Measurements from ENCODE around the gene HOXB8.

HOXB8 gene

DNA sequence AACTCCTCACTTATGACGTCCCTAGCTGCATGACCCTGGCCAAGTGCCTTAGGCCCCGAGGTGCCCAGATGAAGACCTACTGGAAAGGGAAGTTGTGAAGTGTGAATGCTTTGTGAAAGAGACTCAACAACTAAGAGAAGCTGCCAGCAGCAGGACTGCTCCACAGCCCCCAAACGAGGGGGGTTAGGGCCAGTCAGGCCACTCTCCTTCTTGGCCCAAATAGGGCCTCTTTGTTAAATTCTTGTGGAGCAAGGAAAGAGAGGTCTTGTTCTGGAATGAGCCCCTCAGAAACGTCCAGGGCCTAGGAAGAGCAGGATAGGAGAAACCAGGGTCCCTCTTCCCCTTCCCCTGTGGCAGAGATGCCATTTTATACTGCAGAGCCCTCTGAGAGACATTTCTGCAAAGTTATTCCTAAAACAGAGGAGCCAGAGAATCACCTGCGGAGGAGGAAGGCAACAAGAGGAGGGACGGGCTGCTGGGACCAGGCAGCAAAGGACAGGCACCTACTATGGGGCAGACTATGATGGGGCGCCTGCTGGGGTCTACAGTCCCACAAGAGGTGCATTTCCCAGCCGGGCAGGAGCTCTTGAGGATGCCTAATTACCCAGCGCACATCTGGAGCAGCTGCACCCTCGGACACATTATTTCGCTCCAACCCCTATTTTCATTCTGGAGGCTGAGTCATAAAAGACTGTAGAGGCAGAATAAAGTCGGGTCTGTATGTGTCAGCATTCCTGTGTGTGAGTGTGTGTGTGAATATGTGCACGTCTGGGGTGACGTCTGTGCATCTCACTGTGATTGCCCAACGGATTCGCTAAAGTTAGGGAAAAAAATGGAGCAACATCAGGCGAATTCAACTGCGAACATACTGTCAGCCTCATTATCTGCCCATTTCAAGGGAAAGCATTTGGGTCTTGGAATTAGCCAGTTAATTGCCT, 22.5 kb upstream of the HOXB8 start:
- DNase-seq, result no peak

DNA sequence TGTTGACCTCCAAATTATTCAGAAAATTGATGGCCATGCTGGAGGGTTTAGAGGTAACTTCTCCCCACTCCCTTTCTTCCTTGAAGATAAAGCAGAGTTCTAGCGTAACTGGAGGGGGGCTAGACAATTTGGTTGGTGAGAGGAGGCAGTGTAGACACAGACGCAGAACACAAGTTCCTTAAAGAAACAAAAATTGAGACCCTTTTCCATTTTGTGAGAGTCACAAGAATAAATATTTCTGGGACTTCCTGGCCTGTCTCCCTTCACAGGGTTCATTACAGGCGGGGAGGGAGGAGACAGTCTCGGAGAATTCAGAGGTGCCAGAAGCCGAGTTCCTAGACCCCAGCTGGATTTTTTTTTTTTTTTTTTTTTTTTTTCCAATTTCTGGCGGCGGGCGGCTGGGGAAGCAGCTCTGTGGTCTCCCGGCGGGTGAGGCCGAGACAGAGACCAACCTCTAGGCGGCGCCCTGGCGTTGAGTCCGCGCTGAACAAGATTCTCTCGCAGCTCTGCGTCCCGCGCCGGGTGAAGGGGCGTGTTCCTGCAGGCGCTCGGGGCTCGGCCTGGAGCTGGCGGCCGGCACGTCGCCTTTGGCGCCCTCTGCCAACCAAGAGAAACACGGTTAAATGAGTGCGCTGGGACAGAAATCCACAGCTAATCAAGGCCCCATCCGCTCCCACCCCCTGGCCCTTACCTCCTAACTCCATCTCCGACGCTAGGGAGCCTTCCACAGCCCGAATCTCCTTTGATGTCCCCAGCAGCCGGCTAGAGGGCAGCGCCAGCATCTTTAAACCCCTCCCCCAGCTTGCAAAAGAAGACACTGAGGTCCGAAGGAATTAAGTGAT, 21.3 kb upstream of the HOXB8 start:
- peak; percentile 27 for DNase-seq

DNA sequence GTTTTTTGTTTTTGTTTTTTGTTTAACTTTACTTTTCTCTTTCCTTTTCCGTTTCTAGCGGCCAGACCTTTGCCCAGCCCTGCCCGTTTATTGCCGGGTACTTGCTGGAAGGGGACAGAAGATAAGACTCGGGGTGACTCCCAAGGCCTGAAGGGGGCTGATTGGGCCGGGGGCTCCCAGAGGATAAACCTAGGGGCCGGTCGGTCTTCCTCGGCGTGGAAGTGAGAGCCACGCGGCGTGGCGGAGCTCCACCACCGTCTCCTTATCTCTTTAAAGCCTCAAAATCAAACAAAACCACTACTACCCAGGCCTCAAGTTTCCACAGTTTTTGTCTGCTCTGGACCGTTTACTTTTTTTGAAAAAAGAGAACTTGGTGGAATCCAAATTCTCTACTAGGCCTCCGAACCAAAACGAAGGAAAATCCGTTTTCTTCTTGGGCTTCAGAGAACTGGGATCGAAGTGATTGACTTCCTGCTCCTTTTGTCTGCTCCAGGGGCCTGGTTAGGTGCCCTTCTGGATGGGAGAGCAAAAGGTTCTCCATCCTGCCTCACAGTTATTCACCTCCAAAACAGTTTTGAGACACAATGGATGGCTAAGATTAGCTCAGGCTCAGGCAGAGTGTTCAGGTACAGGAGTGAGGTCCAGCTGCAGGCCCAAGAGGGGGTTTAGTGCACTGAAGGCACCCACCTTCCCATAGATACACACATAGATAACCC, 19.6 kb upstream of the HOXB8 start:
- no peak for DNase-seq

DNA sequence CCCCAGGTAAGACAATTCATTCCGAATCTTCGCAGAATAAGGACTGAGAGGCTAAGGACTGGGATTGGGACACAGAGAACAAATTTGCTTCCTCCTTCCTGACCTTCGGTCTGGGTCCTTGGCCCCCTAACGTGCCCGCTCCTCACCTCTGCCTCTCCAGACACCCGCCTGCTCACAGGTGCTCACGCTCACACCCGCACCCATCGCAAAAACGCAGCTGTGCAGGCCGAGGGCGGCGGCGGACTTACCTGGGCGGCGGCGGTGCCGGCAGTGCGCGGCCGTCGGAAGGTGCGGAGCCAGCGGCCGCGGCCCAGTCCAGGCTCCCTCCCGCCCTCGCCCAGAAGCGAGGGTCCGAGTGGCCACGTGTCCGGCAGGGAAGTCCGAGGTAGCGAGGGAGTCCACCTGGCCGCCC, 18.2 kb upstream of the HOXB8 start:
- DNase-seq, result no peak

DNA sequence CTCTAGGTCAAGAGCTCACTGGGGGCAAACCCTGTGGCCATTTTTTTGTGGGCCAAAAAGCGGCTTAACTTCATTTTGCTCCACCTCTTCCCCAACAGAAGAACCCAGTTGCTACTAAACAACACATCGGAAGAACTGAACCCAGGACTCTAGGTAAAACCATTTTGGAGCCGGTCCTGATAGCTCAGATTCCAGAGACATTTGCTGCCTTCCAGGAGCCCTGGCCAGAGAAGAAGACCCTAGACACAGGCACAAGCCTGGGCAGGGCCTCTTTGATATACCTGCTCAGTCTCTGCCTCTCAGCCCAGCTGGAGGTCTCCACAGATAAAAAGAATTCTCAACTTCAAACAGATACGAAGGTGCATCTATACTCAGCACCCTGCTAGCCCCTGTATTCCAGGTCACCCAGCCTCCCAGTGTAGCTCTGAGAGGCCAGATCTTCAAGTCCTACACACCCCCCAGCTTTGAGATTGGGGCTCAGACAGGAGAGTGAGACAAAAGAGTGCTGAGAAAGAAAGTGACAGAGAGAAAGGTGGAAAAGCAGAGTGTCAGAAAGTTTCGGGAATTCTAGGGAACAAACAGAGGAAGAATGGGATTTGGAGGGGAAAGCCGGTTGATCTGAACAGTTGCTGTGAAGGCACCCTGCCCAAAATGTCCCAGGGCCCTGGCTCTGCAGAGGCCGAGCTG, 17.6 kb upstream of the HOXB8 start:
- DNase-seq, result no peak

DNA sequence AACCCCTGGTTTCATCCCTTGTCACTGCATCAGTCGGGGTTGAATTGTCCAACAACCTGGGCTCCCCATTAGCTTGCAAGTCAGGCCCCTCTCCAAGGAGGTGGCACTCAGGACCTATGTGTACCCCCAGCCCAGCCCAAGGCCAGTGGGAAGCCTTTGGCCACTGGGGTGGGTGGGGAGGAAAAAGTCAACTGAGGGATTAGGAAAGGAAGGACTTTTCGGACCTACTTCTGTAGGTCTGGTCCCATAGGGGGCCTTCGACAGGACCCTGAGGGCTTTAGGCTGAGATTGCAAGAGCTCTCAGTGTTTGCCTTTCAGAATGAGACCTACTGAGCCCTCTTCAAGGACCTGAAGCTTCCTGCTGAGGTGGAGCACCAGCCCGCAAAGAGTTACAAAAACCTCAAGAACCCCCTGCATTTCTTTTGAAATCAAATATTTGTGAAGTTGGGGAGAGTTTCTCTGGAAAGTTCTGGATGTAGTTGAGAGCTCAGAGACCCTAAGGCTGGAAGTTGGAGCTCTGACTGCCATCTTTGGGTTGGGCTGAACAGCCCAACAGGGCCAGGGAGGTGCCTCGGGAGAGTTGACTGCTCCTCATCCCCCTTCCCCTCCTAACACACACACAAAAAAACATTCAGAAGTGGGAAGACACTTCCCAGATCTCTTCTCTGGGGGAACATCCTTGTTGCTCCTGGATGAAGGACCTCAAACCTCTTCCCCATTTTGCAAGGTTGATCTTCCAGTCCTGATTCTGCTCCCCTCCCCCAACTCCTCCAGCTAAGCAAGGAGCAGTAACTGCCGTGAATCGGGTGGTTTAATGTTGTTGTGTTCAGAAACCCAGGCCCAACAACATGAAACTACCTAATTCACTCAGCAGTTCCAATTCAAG, 16.8 kb upstream of the HOXB8 start:
- no peak for DNase-seq

DNA sequence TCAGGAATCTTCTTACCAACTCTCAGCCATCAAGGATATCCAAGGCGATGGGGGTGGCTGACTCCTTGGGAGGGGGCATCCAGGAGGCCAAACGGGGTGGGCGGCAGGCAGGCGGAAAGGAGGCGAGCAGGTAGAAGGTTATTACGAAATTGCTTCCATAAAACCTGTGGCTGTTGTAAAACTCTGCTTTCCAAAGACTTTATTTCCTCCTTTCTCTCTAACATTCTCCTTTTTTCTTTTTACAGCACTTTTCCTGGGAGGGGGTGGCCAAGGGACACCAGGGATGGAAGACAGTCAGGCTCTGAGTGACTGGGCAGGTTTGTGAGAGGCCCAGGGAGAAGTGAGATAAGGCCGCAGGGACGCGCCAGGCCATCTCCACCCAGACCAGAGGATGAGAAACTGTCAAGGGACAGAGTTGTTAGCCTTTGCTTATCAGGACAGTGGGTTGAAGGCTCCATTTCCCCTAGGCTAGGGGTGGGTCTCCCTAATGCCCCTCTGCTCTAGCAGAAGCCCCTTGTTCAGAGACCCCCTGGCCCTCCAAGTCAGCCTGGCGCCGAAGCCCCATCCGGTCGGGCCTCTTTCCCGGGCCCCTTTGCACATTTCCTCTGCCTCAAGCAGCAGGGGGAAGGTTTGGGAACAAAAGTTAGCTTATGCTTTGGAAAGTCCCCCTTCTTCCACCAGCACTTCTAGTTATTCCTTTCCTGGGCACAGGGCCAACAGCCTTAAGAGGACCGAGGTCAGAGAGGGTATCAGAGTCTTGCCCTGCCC, 16.0 kb upstream of the HOXB8 start:
- no peak for DNase-seq

DNA sequence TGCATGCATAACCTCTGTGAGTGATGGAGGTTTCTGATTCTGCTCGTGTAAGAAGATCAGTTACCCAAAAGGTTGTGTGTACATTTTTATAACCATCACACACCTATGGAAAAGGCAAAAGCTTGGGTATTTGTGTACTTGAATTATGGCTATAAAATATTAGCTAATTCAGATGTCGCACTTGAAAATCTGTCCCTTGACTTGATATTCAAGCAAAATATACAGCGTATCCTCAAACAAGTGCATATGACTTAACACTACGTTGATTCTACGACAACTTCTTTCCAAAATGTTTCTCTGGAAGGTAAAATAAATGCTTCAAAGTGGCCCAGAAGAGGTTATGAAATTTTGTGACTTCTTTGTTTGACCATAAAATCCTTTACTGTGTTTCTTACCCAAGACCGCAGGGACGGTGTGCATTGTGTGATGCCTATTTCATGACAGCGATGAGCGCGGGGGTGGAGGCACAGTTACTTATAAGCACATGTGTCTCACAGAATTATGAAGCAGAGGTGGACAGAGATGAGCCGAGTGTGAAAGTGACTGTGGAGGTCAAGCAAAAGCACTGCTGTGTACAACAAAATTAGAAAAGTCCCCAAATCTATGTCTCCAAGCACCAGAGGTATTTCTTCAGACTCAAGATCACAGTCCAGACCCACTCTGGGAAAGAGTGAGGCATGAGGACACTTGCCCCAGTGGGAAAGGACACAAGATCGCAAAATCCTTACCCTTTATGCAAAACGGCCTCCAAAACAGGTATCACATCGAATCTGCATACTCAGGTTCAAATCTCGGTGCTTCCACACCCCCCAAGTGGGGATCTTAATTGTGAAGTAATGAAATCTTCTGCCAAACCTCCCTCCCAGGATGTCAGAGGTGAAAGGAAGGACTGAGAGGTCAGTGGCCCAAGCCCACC, 15.2 kb upstream of the HOXB8 start:
- DNase-seq, result no peak

DNA sequence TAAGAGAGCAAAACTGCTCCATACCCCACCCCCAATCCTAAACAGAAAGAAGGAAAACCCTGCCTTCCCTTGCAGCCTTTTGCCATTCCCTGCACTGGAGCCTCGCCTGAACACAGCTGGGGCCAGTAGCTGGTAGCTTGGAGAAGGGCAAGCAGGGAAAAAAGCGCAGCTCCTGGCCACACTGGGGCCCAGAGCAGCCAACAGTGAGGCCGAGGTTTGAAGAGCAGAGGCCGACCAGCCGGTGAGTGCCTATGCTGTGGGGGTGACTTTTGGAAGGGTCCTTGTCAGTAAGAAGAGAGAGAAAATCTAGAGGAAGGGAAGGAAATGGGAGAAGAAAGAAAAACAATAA, 14.3 kb upstream of the HOXB8 start:
- DNase-seq, result no peak

DNA sequence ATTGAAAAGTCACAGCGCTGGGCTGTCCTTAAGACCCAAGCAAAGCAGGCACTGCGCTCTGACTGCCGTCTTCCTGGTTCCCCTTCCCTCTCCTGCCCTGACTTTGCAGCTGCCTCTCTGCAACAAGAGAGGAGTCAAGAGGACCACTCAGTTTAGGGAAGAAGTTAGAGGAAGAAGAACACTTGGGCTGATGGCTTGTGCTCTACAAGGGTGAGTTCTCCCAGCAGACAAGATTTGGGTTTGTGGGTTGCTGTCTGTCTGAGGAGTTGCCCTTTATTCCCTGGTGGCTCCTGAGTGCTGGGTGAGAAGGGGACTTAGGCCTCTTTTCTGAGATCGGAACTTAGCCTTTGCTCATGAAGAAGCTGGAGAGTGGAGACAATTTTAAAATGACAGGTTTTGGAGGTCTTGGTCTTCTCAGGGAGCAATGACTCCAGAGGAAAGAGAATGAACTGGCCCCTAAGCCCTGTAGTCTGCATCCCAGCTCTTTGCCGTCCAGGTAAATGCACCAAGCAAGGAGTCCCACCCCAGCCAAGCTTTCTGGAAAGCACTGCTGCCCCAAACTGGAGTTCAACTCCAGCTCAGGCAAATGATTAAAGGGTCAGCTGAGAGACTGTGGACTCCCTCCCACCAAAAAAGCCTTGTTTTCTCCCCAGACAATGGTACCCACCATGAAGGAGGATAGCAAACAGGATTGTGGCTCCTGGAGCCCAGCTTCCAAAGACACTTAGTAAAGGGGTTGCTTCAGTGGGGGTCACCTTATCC, 13.7 kb upstream of the HOXB8 start:
- no peak for DNase-seq

DNA sequence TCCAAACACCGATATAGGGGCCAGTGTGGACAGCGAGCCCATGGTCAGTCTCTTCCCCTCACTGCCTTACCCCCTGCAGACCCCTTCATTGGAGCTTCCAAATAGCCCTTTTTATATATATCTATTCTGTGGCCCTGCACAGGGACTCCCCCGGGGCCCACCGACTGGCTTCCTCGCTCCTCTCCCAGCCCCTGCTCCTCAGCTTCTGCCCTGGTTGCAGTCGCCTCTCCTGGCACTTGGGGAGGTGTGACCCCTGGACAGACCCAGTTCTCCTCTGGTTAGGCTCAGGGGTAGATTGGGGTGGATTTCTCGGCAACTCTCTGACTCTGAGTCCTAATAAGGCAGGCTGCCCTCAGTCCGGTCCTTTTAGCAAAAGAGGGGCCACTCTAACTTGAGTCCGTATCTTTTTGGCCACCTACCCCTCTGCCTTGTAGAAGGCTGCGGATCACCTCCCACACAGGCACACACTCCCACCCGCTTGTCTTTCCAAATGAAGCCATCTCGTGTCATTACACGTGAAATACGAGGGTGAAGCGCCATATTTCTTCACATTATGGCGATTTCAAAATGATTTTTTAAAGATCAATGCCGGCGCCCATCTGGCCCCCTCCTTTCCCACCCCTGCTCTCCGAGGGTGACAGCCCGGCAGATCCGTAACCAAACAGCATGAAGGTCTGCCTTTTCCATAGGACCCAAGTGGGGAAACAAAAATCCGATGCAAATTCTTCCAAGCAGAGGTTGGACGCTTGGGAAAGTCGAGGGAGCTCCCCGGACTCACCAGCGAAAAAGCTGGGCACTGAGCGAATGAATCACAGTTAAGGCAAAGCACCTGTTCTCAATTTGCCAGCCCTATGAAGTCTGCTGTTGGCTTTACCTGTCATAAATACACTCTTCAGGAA, 12.8 kb upstream of the HOXB8 start:
- no peak for DNase-seq

DNA sequence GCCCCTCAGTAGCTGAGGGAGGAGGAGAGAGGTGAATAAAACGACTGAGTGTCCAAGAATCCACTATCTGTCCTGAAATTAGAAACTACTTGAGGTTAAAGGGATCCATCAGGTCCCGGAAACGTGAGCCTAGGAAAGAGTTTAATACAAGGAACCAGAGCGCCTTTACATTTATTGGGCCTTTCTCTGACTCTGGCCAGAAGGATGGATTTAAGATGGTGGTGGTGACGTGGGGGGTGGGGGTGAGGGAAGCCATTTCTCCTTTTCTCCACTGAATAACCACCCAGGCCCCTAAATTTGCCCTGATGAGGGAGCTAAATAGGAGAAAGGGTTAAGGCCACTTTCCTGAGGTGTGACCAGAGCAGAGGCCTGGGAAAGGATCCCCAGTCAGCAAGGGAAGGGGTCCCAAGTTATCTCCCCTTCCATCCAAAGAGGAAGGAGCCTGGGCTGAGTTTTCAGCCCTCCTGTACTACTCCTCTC, 12.1 kb upstream of the HOXB8 start:
- DNase-seq, result no peak

DNA sequence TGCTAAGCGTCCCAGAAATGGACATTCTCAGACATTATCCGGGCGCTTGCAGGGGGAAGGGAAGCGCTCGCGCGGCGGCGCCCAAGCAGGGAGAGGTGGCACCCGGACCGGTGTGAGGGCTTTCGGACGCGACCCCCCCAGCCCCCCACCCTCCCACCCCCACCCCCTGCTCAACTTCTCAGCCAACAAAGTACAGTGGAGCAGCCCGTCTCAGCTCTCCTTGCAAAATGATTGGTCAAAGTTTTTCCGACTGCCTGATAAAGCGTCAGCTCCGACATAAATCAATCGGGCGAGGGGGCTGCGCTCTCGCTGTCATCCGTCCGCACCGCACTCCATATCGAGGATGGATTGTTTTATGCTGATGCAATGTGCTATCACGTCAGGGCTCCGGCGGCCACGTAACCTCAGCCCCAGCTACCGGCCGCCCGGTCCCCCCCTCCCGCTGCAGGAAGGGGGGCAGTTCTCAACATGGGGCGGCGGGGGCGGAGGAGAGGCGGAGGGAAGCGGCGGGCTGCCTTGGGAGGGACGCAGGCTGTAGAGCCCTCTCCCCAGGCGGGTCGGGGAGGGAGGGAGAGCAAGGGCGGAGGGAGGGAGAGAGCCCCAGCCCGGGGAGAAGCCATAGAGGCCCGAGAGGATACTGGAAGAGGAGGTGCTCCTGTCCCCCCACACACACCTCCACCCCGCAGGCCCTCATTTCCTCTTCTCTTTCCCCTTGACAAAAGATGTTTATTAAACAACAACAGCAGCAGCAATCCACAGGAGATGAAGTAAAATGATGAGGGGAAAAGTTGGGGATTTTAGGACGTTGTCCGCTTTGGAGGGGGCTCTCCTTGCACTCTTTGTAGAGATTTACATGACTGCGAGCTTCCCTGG, 11.4 kb upstream of the HOXB8 start, which contains the start of gene HOXB9:
HOXB9 (minus strand) TSS at position 114 of the 873 bp plus-strand sequence; CDS start at position 25, 89 bp downstream.
- DNase-seq, result no peak

DNA sequence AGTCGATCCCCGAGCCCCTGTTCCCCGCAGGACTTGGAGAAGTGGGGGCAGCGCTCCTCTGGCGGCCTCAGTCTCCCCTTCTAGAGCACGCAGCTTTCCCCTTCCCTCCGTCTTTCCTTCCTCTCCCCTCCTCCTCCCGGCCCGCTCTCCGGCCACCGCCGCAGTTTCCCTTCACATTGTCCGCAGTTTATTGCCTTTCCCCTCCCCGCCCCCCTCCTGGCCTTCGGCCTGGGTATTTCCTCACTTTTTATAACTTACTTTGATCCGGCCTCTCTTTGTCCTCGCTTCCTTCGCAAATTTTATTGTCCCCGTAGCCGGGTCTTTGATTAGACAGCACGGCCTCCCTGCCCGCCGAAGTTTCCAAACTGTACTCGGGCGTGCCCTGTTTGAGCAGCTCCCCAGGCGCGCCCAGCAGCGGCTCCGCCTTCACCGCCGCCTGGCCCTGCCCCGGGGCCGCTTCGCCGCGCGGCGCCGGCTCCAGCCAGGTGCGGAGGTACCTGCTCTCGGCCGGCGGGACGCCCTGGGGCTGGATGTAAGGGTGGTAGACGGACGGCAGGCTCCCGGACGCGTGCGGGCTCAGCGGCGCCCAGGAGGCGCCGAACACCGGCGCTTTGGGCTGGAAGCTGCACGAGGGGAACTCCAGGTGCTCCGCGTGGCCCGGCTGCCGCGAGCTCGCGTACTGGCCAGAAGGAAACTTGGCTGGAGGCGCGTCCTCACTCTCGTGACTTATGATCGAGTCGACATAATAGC, 10.6 kb upstream of the HOXB8 start:
- no peak for DNase-seq
